Keratinocyte (primary cell): ENCODE results near the gene PAPOLA. TPM values are rescaled to one million over a fixed set of nuclear protein-coding genes. Genes with fewer than 3 reads are reported as not detected.

Source experiments
- DNase-seq: peaks from one replicate; pipeline ENCODE4 v3.0.0-alpha.2; 2011; ENCODE audit warnings: low read depth, missing footprints, low spot score
- FAIRE-seq: peaks from 2 replicates; lab custom pipeline; 2011; peaks lifted over from hg19 to GRCh38; lab: Jason Lieb, UNC
- H2AFZ ChIP-seq: 2 replicates; pipeline ENCODE4 v1.6.0; 2012; ENCODE audit warnings: low read length, control low read depth, inconsistent platforms; ENCODE audit not compliant: control insufficient read depth
- H3K27ac ChIP-seq: 2 replicates; pipeline ENCODE4 v1.5.1; 2011; ENCODE audit warnings: low read length; ENCODE audit not compliant: control insufficient read depth, insufficient read depth
- H3K27me3 ChIP-seq: 3 replicates; pipeline ENCODE4 v1.6.0; 2011; ENCODE audit warnings: low read length; ENCODE audit not compliant: control insufficient read depth, insufficient read depth; ENCODE audit errors: extremely low read depth
- H3K36me3 ChIP-seq, 2 experiments: 2 replicates in 1 of 2; 3 replicates in 1 of 2; pipeline ENCODE4 v1.5.1; 2011; ENCODE audit warnings: low read length in 2 of 2, mild to moderate bottlenecking in 1 of 2; ENCODE audit not compliant: control insufficient read depth in 2 of 2, insufficient read depth in 2 of 2; ENCODE audit errors: extremely low read depth in 1 of 2
- H3K4me1 ChIP-seq: 3 replicates; pipeline ENCODE4 v1.5.1; 2011; ENCODE audit warnings: low read length; ENCODE audit not compliant: control insufficient read depth, insufficient read depth; ENCODE audit errors: extremely low read depth
- H3K4me2 ChIP-seq: 3 replicates; pipeline ENCODE4 v1.6.0; 2011; ENCODE audit warnings: low read depth, low read length; ENCODE audit not compliant: control insufficient read depth, insufficient read depth; ENCODE audit errors: extremely low read depth
- H3K4me3 ChIP-seq, 3 experiments: fragments of 200-600 bp in 1 of 3; sonication (generic) in 1 of 3; 2 replicates in 2 of 3; 3 replicates in 1 of 3; pipeline ENCODE4 v1.5.1; 2011 to 2016; ENCODE audit warnings: low read length in 3 of 3, mild to moderate bottlenecking in 3 of 3, control low read depth in 2 of 3, inconsistent platforms in 1 of 3, low read depth in 1 of 3, mixed read lengths in 1 of 3, mixed run types in 1 of 3, moderate library complexity in 1 of 3; ENCODE audit not compliant: control insufficient read depth in 2 of 3, insufficient read depth in 2 of 3; ENCODE audit errors: extremely low read depth in 1 of 3
- H3K79me2 ChIP-seq: 2 replicates; pipeline ENCODE4 v1.6.0; 2012; ENCODE audit warnings: low read length; ENCODE audit not compliant: control insufficient read depth, insufficient read depth
- H3K9ac ChIP-seq: 3 replicates; pipeline ENCODE4 v1.6.0; 2011; ENCODE audit warnings: low read length; ENCODE audit not compliant: control insufficient read depth, insufficient read depth; ENCODE audit errors: extremely low read depth
- H3K9me1 ChIP-seq: 3 replicates; pipeline ENCODE4 v1.6.0; 2011; ENCODE audit warnings: low read length; ENCODE audit not compliant: control insufficient read depth, insufficient read depth; ENCODE audit errors: extremely low read depth
- H3K9me3 ChIP-seq: 2 replicates; pipeline ENCODE4 v1.5.1; 2012; ENCODE audit warnings: low read depth, low read length; ENCODE audit not compliant: control insufficient read depth
- H4K20me1 ChIP-seq: 3 replicates; pipeline ENCODE4 v1.6.0; 2011; ENCODE audit warnings: low read length; ENCODE audit not compliant: control insufficient read depth, insufficient read depth; ENCODE audit errors: extremely low read depth
- CTCF ChIP-seq, 3 experiments: IDR thresholded peaks in 1 of 3; conservative IDR thresholded peaks in 1 of 3; optimal IDR thresholded peaks in 1 of 3; 2 replicates in 2 of 3; 3 replicates in 1 of 3; pipeline versions ENCODE3 to v1.5.1; 2011; ENCODE audit warnings: low read length in 3 of 3, mild to moderate bottlenecking in 3 of 3, moderate library complexity in 2 of 3, control low read depth in 1 of 3, inconsistent platforms in 1 of 3; ENCODE audit not compliant: insufficient read depth in 2 of 3; ENCODE audit errors: extremely low read depth in 1 of 3
- EZH2 ChIP-seq: IDR thresholded peaks from one replicate; pipeline ENCODE4 v1.6.1; 2012; ENCODE audit warnings: inconsistent platforms, mild to moderate bottlenecking, low read length, moderate library complexity
- dilution Hi-C: fragments of 300-500 bp; cut with MboI; formaldehyde crosslinking; loops from one replicate; pipeline ENCODE4 v1.7.0; 2020; ENCODE audit warnings: low sequenced_read_pairs; ENCODE audit not compliant: extremely low pct_ligation_motif_present
- polyA plus RNA-seq, 5 experiments: library from polyadenylated mRNA; depleted of rRNA in 3 of 5; stranded (reverse) in 3 of 5; stranded (forward) in 1 of 5; unstranded in 1 of 5; fragments of >200 nt; gene quantifications; 1 replicate in 1 of 5; 2 replicates in 3 of 5; 3 replicates in 1 of 5; pipeline versions ENCODE4 v1.2.1 to v1.2.3, GENCODE V29; 2011 to 2012; ENCODE audit warnings: missing spikeins in 2 of 5, low read depth in 1 of 5, low replicate concordance in 1 of 5

PAPOLA gene
- polyA plus RNA-seq, 1 donor (not counting 4 experiments of a cell fraction or from before 2014, with no cell fraction given): 154 TPM

DNA sequence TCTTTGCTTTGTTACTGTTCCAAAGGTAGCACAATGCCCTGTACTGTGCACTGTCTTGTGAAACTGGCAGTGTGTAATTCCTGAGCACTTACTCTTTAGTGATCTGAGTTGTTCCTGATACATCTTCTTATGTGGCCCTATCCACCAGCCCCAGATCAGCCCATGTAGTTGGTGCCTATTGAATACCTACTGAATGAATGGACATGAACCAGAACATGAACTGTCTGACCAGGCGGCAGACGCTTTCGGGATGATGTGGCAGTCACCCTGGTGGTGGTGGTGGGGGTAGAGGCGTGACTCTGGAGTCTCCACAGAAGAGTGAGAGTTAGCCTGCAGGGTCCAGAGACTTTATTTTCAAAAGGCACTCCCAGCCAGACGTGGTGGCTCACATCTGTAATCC, 46.6 kb upstream of the PAPOLA start:
- no peaks in the 10 kb centered on the region for H3K79me2 ChIP-seq
- no peak for FAIRE-seq
- H4K20me1 ChIP-seq: no peaks in the 10 kb centered on the region
- no peaks in the 10 kb centered on the region for H3K27me3 ChIP-seq
- no peak overlapping the region for H3K4me2 ChIP-seq
- H3K27ac ChIP-seq: no peak overlapping the region
- dilution Hi-C loops: no loop called here
- H3K9ac ChIP-seq: no peak overlapping the region
- TF ChIP-seq EZH2: no peak
- TF ChIP-seq CTCF (optimal IDR thresholded peaks at IDR 0.05 in 1 of 3, IDR thresholded peaks at IDR 0.05 in 1 of 3, conservative IDR thresholded peaks at IDR 0.05 in 1 of 3; ENCODE audit: extremely low read depth in 1 of 3, insufficient read depth in 2 of 3, low read length in 3 of 3): no peak
- no peaks in the 10 kb centered on the region for H3K9me3 ChIP-seq
- H3K36me3 ChIP-seq: no peaks in the 10 kb centered on the region
- H2AFZ ChIP-seq: no peak overlapping the region
- DNase-seq: no peak
- no peak overlapping the region for H3K4me3 ChIP-seq
- H3K4me1 ChIP-seq: no peaks in the 10 kb centered on the region
- H3K9me1 ChIP-seq: no peaks in the 10 kb centered on the region

- no peak overlapping the region for H2AFZ ChIP-seq
- no peaks in the 10 kb centered on the region for H3K9me1 ChIP-seq
- no peaks in the 10 kb centered on the region for H3K4me1 ChIP-seq
- TF ChIP-seq CTCF (optimal IDR thresholded peaks at IDR 0.05 in 1 of 3, IDR thresholded peaks at IDR 0.05 in 1 of 3, conservative IDR thresholded peaks at IDR 0.05 in 1 of 3; ENCODE audit: extremely low read depth in 1 of 3, insufficient read depth in 2 of 3, low read length in 3 of 3) (no peak), EZH2 (no peak)
- no peak overlapping the region for H3K9ac ChIP-seq
- DNase-seq (no peak), FAIRE-seq (no peak)
- H3K36me3 ChIP-seq: no peaks in the 10 kb centered on the region
- H3K79me2 ChIP-seq: no peaks in the 10 kb centered on the region
- H3K27me3 ChIP-seq: no peaks in the 10 kb centered on the region
- no peak overlapping the region for H3K4me3 ChIP-seq
- H4K20me1 ChIP-seq: no peaks in the 10 kb centered on the region
- H3K9me3 ChIP-seq: no peaks in the 10 kb centered on the region
- dilution Hi-C loops: no loop called here
- H3K27ac ChIP-seq: no peak overlapping the region
- no peak overlapping the region for H3K4me2 ChIP-seq
Measured at GRCh38 chr14:96459851-96460250, 42.3 kb upstream of the PAPOLA start.
